HepG2 (cell line): Measurements from ENCODE around the gene RBBP8NL. TPM values are rescaled to one million over a fixed set of nuclear protein-coding genes. Genes with fewer than 3 reads are reported as not detected.

ENCODE experiments used
- BCL3 ChIP-seq: sonication (generic); formaldehyde crosslinking; IDR thresholded peaks from 2 replicates; pipeline ENCODE4 v1.5.1; 2020; ENCODE audit warnings: mild to moderate bottlenecking, missing genetic modification reagents, moderate library complexity
- BCL6 ChIP-seq: IDR thresholded peaks from 2 replicates; pipeline ENCODE4 v1.6.1; 2016; ENCODE audit warnings: missing genetic modification reagents, missing compliant biosample characterization
- IKZF5 ChIP-seq: IDR thresholded peaks from 2 replicates; pipeline ENCODE4 v1.6.1; 2018; ENCODE audit warnings: missing genetic modification reagents, mild to moderate bottlenecking, missing compliant biosample characterization
- MAX ChIP-seq: IDR thresholded peaks from 2 replicates; pipeline ENCODE4 v1.6.1; 2012; ENCODE audit warnings: inconsistent platforms
- NFATC3 ChIP-seq: sonication (generic); formaldehyde crosslinking; IDR thresholded peaks from 2 replicates; pipeline ENCODE4 v1.5.1; 2020; ENCODE audit warnings: mild to moderate bottlenecking, missing genetic modification reagents
- NFE2L1 ChIP-seq: sonication (generic); formaldehyde crosslinking; IDR thresholded peaks from 2 replicates; pipeline ENCODE4 v1.4.0; 2020; ENCODE audit warnings: missing genetic modification reagents, mild to moderate bottlenecking, borderline replicate concordance
- PHB2 ChIP-seq: fragments of 450-650 bp; IDR thresholded peaks from 2 replicates; pipeline ENCODE4 v1.6.1; 2018; ENCODE audit not compliant: partially characterized antibody
- PRMT3 ChIP-seq: sonication (generic); formaldehyde crosslinking; IDR thresholded peaks from 2 replicates; pipeline ENCODE4 v1.8.1; 2022; ENCODE audit warnings: low read depth, mild to moderate bottlenecking, moderate library complexity, missing genetic modification reagents, borderline replicate concordance
- RFXAP ChIP-seq: sonication (generic); formaldehyde crosslinking; IDR thresholded peaks from 2 replicates; pipeline ENCODE4 v1.4.0; 2020; ENCODE audit warnings: missing genetic modification reagents, borderline replicate concordance
- SNAPC2 ChIP-seq: sonication (generic); formaldehyde crosslinking; IDR thresholded peaks from 2 replicates; pipeline ENCODE4 v1.8.1; 2022; ENCODE audit warnings: mild to moderate bottlenecking, missing genetic modification reagents
- TEAD3 ChIP-seq: optimal IDR thresholded peaks from 2 replicates; pipeline ENCODE3; 2016; ENCODE audit warnings: borderline replicate concordance
- THAP9 ChIP-seq: sonication (generic); formaldehyde crosslinking; IDR thresholded peaks from 2 replicates; pipeline ENCODE4; 2020; ENCODE audit warnings: missing genetic modification reagents, mild to moderate bottlenecking, borderline replicate concordance
- ZBTB20 ChIP-seq: sonication (generic); formaldehyde crosslinking; IDR thresholded peaks from 2 replicates; pipeline ENCODE4 v1.8.1; 2023; ENCODE audit warnings: missing genetic modification reagents, low read depth, mild to moderate bottlenecking, borderline replicate concordance
- ZBTB8A ChIP-seq: sonication (generic); formaldehyde crosslinking; IDR thresholded peaks from 2 replicates; pipeline ENCODE4 v1.4.0; 2020; ENCODE audit warnings: mild to moderate bottlenecking, low read depth, missing genetic modification reagents, borderline replicate concordance
- ZGPAT ChIP-seq: IDR thresholded peaks from 2 replicates; pipeline ENCODE4 v1.6.1; 2016; ENCODE audit warnings: mild to moderate bottlenecking
- ZNF430 ChIP-seq: sonication (generic); formaldehyde crosslinking; IDR thresholded peaks from 2 replicates; pipeline ENCODE4 v1.9.0; 2021; ENCODE audit warnings: mild to moderate bottlenecking, missing genetic modification reagents
- ZNF598 ChIP-seq: sonication (generic); formaldehyde crosslinking; IDR thresholded peaks from 2 replicates; pipeline ENCODE4 v1.5.1; 2020; ENCODE audit warnings: mild to moderate bottlenecking, missing genetic modification reagents, borderline replicate concordance
- ZNF800 ChIP-seq: sonication (generic); formaldehyde crosslinking; IDR thresholded peaks from 2 replicates; pipeline ENCODE4 v1.4.0; 2020; ENCODE audit warnings: missing genetic modification reagents
- ZSCAN20 ChIP-seq: sonication (generic); formaldehyde crosslinking; IDR thresholded peaks from 2 replicates; pipeline ENCODE4 v1.4.0; 2020; ENCODE audit warnings: missing genetic modification reagents, mild to moderate bottlenecking, borderline replicate concordance
- polyA plus RNA-seq, 8 experiments: library from polyadenylated mRNA; depleted of rRNA in 3 of 8; stranded (reverse) in 7 of 8; unstranded in 1 of 8; fragments of >200 nt; fragmentation: Illumina TruSeq in 4 of 8; extraction: Trizol in 4 of 8; gene quantifications; 2 replicates each; pipeline versions ENCODE4 v1.2.1 to v1.2.3, GENCODE V29; 2011 to 2016; ENCODE audit warnings: low read depth in 4 of 8, missing spikeins in 1 of 8, mixed read lengths in 1 of 8; ENCODE audit not compliant: insufficient read depth in 1 of 8
- total RNA-seq, 5 experiments: library from RNA; depleted of rRNA; stranded (reverse); fragments of >200 nt; fragmentation: Illumina TruSeq; extraction: Trizol; gene quantifications; 2 replicates each; pipeline ENCODE4 v1.2.3, GENCODE V29; 2016; ENCODE audit warnings: low read depth in 1 of 5

Gene RBBP8NL
- total and polyA plus RNA-seq, 2 of the 13 experiments (the other 11 are each of a cell fraction or from before 2014, with no cell fraction given): 0.69 to 0.86 TPM

GRCh38 chr20:62366370-62367135 lies 60.8 kb downstream of the RBBP8NL start (continued):
- peak; percentile 11; the same call in 1 of the 2 replicates for TF ChIP-seq ZBTB20 (CRISPR knock-in tag)
- TF ChIP-seq NFE2L1 (CRISPR knock-in tag): no peak
- TF ChIP-seq BCL3 (CRISPR knock-in tag): no peak
- TF ChIP-seq ZNF430: peak; percentile 14
- no peak for TF ChIP-seq PHB2
- TF ChIP-seq NFATC3 (CRISPR knock-in tag): no peak
- TF ChIP-seq ZGPAT: peak; percentile 69
- TF ChIP-seq ZNF800 (CRISPR knock-in tag): peak; percentile 91; the same call in 1 of the 2 replicates
- TF ChIP-seq ZSCAN20 (CRISPR knock-in tag): peak; percentile 98; the same call in 1 of the 2 replicates
- TF ChIP-seq BCL6 (CRISPR knock-in tag): 0 out of 2 replicates have a peak, but pooled peaks have one; percentile 24
- 0 out of 2 replicates have a peak, but pooled peaks have one; percentile 23 for TF ChIP-seq RFXAP (CRISPR knock-in tag)
- no peak for TF ChIP-seq ZNF598
- TF ChIP-seq IKZF5 (CRISPR knock-in tag): peak; percentile 54
- peak; percentile 40 for TF ChIP-seq TEAD3
- TF ChIP-seq MAX: peak; percentile 71
- TF ChIP-seq PRMT3: no peak
- TF ChIP-seq SNAPC2 (CRISPR knock-in tag): no peak
- peak; percentile 22; the same call in 1 of the 2 replicates for TF ChIP-seq THAP9
- no peak for TF ChIP-seq ZBTB8A (CRISPR knock-in tag)
